ENCODE results near the gene CNKSR1.

Gene CNKSR1

GRCh38 chr1:26177182-26177684 is at the start of gene CNKSR1:
Gene CNKSR1, plus strand, starts transcription at chr1:26177491. Its CDS starts 57 bp downstream, at chr1:26177548.
- DNase-seq (ENCODE audit: low read depth) = no peak

- no peak for DNase-seq (ENCODE audit: low read depth)
Measured at GRCh38 chr1:26129778-26130177, 47.5 kb upstream of the CNKSR1 start.

- no peak for DNase-seq (ENCODE audit: low read depth)
Measured at GRCh38 chr1:26130695-26131094, 46.6 kb upstream of the CNKSR1 start.

GRCh38 chr1:26132128-26132833 is 45.0 kb upstream of the CNKSR1 start:
- no peak for DNase-seq (ENCODE audit: low read depth)

- no peak for DNase-seq (ENCODE audit: low read depth)
Measured at GRCh38 chr1:26132834-26133167, 44.5 kb upstream of the CNKSR1 start.

- no peak for DNase-seq (ENCODE audit: low read depth)
Measured at GRCh38 chr1:26134466-26134865, 42.8 kb upstream of the CNKSR1 start.

- no peak for DNase-seq (ENCODE audit: low read depth)
Measured at GRCh38 chr1:26138974-26139558, 38.2 kb upstream of the CNKSR1 start.

GRCh38 chr1:26142159-26142558 is 35.1 kb upstream of the CNKSR1 start:
- DNase-seq (ENCODE audit: low read depth) = no peak

- no peak for DNase-seq (ENCODE audit: low read depth)
Measured at GRCh38 chr1:26145041-26145959, 32.0 kb upstream of the CNKSR1 start.

- no peak for DNase-seq (ENCODE audit: low read depth)
Measured at GRCh38 chr1:26145960-26146294, 31.4 kb upstream of the CNKSR1 start.

GRCh38 chr1:26148887-26149286 is 28.4 kb upstream of the CNKSR1 start:
- DNase-seq (ENCODE audit: low read depth) = no peak

- no peak for DNase-seq (ENCODE audit: low read depth)
Measured at GRCh38 chr1:26153966-26154532, 23.2 kb upstream of the CNKSR1 start.

GRCh38 chr1:26154750-26155149 is 22.5 kb upstream of the CNKSR1 start:
- no peak for DNase-seq (ENCODE audit: low read depth)

GRCh38 chr1:26155370-26156284 is 21.7 kb upstream of the CNKSR1 start:
- no peak for DNase-seq (ENCODE audit: low read depth)

GRCh38 chr1:26156285-26157038 is 20.8 kb upstream of the CNKSR1 start:
- no peak for DNase-seq (ENCODE audit: low read depth)

GRCh38 chr1:26158271-26158907 is 18.9 kb upstream of the CNKSR1 start:
- DNase-seq (ENCODE audit: low read depth) = no peak

GRCh38 chr1:26158908-26159742 is 18.2 kb upstream of the CNKSR1 start, which contains the start of gene FAM110D:
Gene FAM110D, plus strand, starts transcription at chr1:26159079. Its CDS starts 2,213 bp downstream, at chr1:26161292.
- DNase-seq (ENCODE audit: low read depth) = no peak

GRCh38 chr1:26159743-26160039 is 17.6 kb upstream of the CNKSR1 start:
- DNase-seq (ENCODE audit: low read depth) = no peak
